ENCODE measurements around the gene CYP46A1. TPM values are rescaled to one million over a fixed set of nuclear protein-coding genes. Genes with fewer than 3 reads are reported as not detected.

CYP46A1 gene
- total RNA-seq, 2 experiments from 2014 or later: 0.11 to 0.22 TPM

DNA sequence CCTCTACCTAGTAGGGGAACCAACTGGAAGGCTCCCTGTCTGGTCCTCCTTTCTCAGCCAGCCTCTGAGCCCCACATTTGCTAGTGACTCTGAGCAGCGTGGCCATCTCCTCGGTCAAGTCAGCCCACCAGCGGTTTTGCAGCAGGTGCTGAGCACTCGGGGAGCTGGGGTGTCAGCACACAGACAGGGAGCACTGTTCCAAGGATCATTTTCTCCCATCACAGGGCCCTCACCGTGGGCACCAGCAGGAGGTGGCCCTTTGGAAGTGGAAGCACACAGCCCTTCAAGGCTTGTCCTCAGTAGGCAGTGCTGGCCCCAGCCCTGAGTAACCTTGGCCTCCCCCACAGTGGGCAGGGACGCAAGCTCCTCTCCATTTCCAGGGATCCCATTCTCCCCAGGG is 85.0 kb downstream of the CYP46A1 start:
- ChIA-PET POLR2A (no interaction called here), CTCF (no interaction called here)
- TF ChIP-seq, protein P1, sequence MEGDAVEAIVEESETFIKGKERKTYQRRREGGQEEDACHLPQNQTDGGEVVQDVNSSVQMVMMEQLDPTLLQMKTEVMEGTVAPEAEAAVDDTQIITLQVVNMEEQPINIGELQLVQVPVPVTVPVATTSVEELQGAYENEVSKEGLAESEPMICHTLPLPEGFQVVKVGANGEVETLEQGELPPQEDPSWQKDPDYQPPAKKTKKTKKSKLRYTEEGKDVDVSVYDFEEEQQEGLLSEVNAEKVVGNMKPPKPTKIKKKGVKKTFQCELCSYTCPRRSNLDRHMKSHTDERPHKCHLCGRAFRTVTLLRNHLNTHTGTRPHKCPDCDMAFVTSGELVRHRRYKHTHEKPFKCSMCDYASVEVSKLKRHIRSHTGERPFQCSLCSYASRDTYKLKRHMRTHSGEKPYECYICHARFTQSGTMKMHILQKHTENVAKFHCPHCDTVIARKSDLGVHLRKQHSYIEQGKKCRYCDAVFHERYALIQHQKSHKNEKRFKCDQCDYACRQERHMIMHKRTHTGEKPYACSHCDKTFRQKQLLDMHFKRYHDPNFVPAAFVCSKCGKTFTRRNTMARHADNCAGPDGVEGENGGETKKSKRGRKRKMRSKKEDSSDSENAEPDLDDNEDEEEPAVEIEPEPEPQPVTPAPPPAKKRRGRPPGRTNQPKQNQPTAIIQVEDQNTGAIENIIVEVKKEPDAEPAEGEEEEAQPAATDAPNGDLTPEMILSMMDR (IDR thresholded peaks at IDR 0.05): no peak
- peaks cover 28% of the 10 kb centered on the region for H3K27me3 Mint-ChIP-seq
- DNase-seq: no peak
- Histone ChIP-seq H3K4me1 (ENCODE audit: insufficient read depth, low read length) (no peaks in the 10 kb centered on the region), H3K27ac (ENCODE audit: low read depth in 1 of 2, low read length in 2 of 2) (no peak overlapping the region), H3K36me3 (ENCODE audit: insufficient read depth, low read length) (no peaks in the 10 kb centered on the region), H3K4me3 (ENCODE audit: low read length) (no peak overlapping the region), H3K9me3 (ENCODE audit: control insufficient read depth in 1 of 2, insufficient read depth in 1 of 2, low read length in 2 of 2) (no peaks in the 10 kb centered on the region), H3K27me3 (ENCODE audit: control insufficient read depth in 1 of 2, insufficient read depth in 2 of 2, low read length in 2 of 2) (peaks cover 0 to under 1% of the 10 kb centered on the region in 2 experiments)
- H3K27ac Mint-ChIP-seq: no peak overlapping the region
- no peaks in the 10 kb centered on the region for H3K4me1 Mint-ChIP-seq (ENCODE audit: low read depth)
- no peaks in the 10 kb centered on the region for H3K36me3 Mint-ChIP-seq (ENCODE audit: low read depth)
- ATAC-seq (ENCODE audit: poor library complexity): no peak
- no peaks in the 10 kb centered on the region for H3K9me3 Mint-ChIP-seq
- H3K4me3 Mint-ChIP-seq: no peak overlapping the region
- intact Hi-C loops (cut with DNase I, micrococcal nuclease): no loop called here

GRCh38 chr14:99769799-99770198 is 85.7 kb downstream of the CYP46A1 start:
- Histone ChIP-seq H3K4me3 (ENCODE audit: low read length) (no peak overlapping the region), H3K36me3 (ENCODE audit: insufficient read depth, low read length) (no peaks in the 10 kb centered on the region), H3K27me3 (ENCODE audit: control insufficient read depth in 1 of 2, insufficient read depth in 2 of 2, low read length in 2 of 2) (peaks cover 0 to 2% of the 10 kb centered on the region in 2 experiments), H3K27ac (ENCODE audit: low read depth in 1 of 2, low read length in 2 of 2) (no peak overlapping the region), H3K4me1 (ENCODE audit: insufficient read depth, low read length) (no peaks in the 10 kb centered on the region), H3K9me3 (ENCODE audit: control insufficient read depth in 1 of 2, insufficient read depth in 1 of 2, low read length in 2 of 2) (no peaks in the 10 kb centered on the region)
- ATAC-seq (ENCODE audit: poor library complexity): no peak
- H3K27ac Mint-ChIP-seq: no peak overlapping the region
- DNase-seq: no peak
- CTCF ChIA-PET: no interaction called here
- no peaks in the 10 kb centered on the region for H3K4me1 Mint-ChIP-seq (ENCODE audit: low read depth)
- H3K27me3 Mint-ChIP-seq: peaks cover 34% of the 10 kb centered on the region
- no peaks in the 10 kb centered on the region for H3K9me3 Mint-ChIP-seq
- TF ChIP-seq, protein P1 (IDR thresholded peaks at IDR 0.05): no peak
- intact Hi-C loops (cut with DNase I, micrococcal nuclease): no loop called here
- H3K36me3 Mint-ChIP-seq (ENCODE audit: low read depth): no peaks in the 10 kb centered on the region
- POLR2A ChIA-PET: no interaction called here
- no peak overlapping the region for H3K4me3 Mint-ChIP-seq

DNA sequence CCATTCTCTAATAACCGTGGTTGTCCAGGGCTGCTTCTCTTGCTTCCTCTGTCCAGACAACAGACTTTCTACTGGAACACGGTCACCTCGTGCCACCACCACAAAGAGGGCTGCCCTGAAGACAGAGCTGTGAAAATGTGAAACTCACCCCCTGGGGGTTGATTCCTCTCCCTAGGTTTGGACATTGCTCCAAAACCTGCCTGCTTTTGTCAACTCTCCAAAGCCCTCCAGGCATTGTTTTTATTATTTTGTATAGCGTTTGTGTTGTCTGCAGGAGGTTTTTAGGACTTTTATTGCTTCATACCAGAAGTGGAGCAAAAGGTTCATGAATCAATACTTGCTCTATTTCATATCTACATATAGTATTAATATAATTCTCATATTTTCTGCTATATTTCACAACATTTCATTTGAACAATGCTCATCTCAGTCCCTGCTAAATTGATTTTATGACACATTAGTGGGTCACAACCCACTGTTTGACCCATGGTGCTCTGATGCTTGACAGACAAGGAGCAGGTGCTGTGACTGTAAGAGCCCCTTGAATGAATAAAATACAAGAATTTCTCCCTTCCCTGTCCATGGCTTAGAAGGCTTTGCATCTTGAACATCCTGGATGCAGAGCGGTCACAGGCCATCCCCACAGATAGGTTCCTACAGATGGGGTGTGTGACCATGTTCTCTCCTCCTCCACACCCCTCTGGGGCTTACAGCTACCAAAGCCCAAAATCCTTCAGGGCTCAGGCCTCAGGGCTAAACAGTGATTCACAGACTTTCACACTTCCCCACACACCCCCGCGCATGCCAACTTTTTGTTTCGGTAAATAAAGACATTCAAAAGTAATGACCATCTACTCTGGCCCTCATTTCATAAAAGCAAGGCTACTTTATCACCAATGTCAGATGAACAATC is 88.5 kb downstream of the CYP46A1 start:
- Histone ChIP-seq H3K27me3 (ENCODE audit: control insufficient read depth in 1 of 2, insufficient read depth in 2 of 2, low read length in 2 of 2) (peaks cover 0 to 2% of the 10 kb centered on the region in 2 experiments), H3K4me1 (ENCODE audit: insufficient read depth, low read length) (no peaks in the 10 kb centered on the region), H3K9me3 (ENCODE audit: control insufficient read depth in 1 of 2, insufficient read depth in 1 of 2, low read length in 2 of 2) (no peaks in the 10 kb centered on the region), H3K36me3 (ENCODE audit: insufficient read depth, low read length) (no peaks in the 10 kb centered on the region), H3K27ac (ENCODE audit: low read depth in 1 of 2, low read length in 2 of 2) (no peak overlapping the region), H3K4me3 (ENCODE audit: low read length) (no peak overlapping the region)
- no peaks in the 10 kb centered on the region for H3K4me1 Mint-ChIP-seq (ENCODE audit: low read depth)
- ChIA-PET POLR2A (no interaction called here), CTCF (no interaction called here)
- intact Hi-C loops (cut with DNase I, micrococcal nuclease): no loop called here
- ATAC-seq (ENCODE audit: poor library complexity): no peak
- DNase-seq: no peak
- H3K27ac Mint-ChIP-seq: no peak overlapping the region
- no peaks in the 10 kb centered on the region for H3K9me3 Mint-ChIP-seq
- peaks cover 58% of the 10 kb centered on the region for H3K27me3 Mint-ChIP-seq
- H3K36me3 Mint-ChIP-seq (ENCODE audit: low read depth): no peaks in the 10 kb centered on the region
- no peak overlapping the region for H3K4me3 Mint-ChIP-seq
- TF ChIP-seq, protein P1 (IDR thresholded peaks at IDR 0.05): no peak

Measured in CD4-positive, alpha-beta T cell (primary cell).